GM12892 (cell line): ENCODE data around the gene ADAMTS13.
"Not testable (repeated sequence)": the region's sequence is repeated elsewhere in the genome, so short reads cannot be mapped to it uniquely, and the experiment has no call there.

Experiments
- POLR2A ChIP-seq: IDR thresholded peaks from 2 replicates; pipeline ENCODE4 v1.6.1; 2011; ENCODE audit warnings: low read depth, low read length, control low read depth
- POLR2AphosphoS5 ChIP-seq: IDR thresholded peaks from 2 replicates; pipeline ENCODE4 v1.6.1; 2011; ENCODE audit warnings: low read depth, low read length, control low read depth
- TAF1 ChIP-seq: IDR thresholded peaks from 2 replicates; pipeline ENCODE4 v1.6.1; 2011; ENCODE audit warnings: low read depth, mild to moderate bottlenecking, control low read depth, low read length, borderline replicate concordance

DNA sequence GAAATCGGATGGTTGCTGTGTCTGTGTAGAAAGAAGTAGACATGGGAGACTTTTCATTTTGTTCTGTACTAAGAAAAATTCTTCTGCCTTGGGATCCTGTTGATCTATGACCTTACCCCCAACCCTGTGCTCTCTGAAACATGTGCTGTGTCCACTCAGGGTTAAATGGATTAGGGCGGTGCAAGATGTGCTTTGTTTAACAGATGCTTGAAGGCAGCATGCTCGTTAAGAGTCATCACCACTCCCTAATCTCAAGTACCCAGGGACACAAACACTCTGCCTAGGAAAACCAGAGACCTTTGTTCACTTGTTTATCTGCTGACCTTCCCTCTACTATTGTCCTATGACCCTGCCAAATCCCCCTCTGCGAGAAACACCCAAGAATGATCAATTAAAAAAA is 30.7 kb upstream of the ADAMTS13 start:
- TF ChIP-seq POLR2AphosphoS5, POLR2A, TAF1: not testable (repeated sequence)
